Measurements from ENCODE around the gene ANGPT4.

The ANGPT4 gene

DNA sequence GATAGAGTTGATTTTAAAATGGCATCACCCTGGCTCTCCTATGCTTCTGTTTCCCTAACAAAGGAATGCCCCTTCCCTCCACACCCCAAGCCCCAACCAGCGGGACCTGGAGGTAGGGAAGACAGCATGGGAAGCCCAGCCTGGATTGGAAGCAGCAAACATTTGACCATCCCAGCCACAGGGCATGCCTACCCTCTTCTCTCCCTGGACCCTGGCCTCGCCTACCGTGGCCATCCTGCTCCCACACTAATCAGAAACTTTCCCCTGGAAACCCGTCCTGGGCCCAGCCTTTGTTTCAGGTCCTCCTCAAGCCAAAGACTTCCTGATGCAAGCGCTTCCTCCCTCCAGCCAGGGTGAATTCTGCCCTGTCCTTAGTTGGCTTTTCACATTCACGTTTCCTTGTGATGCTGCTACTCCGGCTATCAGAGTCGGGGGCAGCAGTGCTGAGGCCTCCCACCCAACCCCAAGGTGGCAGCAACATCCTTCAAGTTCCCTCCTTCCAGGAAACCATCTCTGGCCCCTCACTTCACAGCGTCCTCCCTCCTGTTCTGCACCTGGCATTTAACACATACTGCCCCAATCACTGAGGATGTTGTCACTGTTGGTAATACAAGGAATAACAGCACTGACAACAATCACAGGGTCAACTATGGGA is 18.2 kb upstream of the ANGPT4 start:
- DNase-seq = no peak

DNA sequence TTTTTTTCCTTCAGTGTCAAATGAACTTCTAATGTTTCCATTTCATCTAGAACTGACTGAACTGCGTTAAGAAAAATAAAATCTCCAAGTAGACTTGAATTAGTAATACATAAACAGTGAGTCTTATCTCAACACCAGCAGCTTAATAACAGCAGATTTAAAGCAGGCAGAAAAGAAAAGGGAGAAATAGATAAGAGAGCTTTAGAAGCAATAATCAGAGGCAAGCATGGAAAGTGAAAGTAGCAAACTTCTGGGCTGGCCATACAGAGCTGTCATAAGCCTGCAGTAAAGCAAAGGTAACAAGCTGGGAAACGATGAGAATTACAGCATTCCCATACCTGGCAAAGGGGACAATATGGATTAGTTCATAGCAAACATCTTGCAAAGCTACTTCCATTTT is 16.9 kb upstream of the ANGPT4 start:
- no peak for DNase-seq

DNA sequence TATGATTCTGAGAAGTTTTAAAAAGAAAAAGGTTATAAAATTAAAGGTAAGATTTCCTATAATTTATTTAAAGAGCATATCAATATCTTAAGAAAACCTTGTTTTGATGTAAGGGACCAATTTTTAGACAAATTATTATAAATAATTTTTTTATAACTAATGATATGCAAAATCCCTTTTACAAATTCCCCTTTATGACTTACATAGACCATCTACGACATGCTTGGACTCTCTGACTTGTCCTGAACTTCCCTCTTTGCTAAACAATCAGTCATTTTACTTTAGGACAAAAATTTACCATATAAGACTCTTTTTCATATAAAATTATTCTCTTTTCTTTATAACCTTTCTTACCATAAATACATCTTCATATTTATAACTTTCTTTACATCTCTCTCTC is 15.3 kb upstream of the ANGPT4 start:
- no peak for DNase-seq

DNA sequence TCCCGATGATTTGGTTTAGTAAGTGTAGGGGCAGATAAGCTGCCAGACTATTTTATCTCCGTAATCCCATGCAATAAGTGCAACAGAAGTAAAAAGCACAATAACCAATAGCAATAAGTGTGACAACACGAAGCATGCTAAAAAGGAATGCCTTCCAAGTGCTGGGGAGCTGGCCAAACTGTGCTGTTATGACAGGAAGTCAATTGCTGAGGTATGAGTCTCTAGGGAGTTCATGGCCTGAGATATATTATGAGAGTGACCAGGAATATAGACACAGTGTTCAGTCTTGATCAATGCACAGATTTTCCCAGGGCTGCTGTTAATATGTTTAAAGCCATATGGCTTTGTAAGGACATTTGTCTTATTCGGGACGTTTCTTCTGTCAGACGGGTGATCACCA is 10.5 kb upstream of the ANGPT4 start:
- DNase-seq = no peak

DNA sequence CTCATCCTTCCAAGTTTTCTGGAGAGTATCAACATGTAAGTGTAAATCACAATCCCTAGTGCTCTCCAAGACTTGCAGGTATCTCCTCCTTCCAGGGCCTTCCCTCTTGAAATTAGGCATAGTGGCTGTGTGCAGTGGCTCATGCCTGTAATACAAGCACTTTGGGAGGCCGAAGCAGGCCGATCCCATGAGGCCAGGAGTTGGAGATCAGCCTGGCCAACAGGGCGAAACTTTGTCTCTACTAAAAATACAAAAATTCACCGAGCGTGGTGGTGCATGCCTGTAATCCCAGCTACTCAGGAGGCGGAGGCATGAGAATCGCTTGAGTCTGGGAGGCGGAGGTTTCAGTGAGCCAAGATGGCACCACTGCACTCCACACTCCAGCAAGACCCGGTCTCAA is 9.4 kb upstream of the ANGPT4 start:
- DNase-seq = no peak

DNA sequence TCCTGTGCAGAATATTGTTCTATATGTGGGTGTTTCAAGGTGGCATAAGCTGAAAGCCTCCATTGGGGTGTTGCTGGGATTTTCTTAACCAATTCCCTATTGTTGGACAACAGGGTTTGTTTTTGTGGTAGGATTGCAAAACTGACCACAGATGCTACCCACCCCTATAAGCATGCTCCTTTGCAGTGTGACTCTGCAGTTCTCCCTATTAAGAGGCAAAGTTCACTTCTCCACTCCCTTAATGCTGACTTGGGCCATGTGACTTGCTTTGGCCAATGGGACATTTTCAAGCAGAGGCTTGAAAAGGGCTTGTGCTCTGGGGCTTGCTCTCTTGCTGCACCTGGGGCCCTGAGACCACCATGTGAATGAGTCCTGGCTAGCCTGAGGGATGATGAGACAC is 8.5 kb upstream of the ANGPT4 start:
- no peak for DNase-seq

DNA sequence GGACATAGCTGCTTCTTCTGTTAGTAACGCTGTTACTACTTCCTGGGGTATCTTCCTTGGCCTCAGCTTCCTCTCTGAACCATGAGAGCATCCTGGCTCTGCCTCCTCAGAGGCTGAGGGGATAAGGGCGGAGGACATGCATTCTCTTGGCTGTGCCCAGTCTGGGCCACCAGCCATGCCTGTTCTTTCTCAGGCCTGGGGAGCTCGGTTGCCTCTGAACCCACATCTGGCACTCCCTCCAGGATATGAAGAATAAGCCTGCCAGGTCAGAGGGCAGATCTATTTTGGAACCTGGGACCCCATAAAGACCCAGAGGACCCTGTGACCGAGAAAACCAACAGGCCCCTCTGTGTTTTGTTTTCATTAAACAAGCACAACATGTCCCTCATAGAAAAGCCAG is 6.6 kb upstream of the ANGPT4 start:
- DNase-seq = no peak

DNA sequence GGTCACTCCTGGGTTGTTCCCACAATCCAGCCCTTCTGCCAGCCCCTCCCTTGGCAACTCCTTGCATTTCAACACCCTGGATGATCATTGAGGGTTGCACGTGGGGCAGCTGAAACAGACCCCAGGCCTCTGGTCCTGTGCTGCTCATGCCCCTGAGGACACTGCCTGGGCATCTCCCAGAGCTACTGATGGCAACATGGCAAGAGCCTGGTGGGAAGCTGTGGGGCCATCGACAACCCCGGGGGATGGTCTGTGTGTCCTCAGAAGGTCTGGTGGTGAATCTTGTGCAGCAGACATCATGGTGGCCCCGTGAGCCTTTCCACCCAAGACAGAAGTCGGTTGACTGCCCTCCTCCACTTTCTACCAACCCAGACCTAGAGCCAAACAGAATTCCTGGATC is 4.9 kb upstream of the ANGPT4 start:
- no peak for DNase-seq

DNA sequence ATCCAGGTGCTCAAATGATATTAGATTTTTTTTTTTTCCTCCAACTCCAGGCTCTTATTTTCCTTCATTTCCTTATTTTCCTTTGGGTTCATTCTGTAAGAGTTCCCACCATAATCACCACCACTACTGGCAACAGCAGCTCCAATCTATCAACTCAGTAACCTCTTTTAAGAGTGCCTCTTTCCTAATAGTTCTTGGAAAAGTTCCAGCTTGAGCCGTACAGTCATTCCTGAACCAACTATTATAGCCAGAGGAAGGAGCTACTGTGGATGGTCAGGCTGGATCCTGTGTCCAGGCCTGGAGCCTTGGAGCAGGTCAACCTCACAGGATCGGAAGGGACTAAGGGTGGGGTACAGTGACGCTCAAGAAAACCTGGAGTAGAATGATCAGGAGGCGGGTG is 4.2 kb upstream of the ANGPT4 start:
- no peak for DNase-seq

DNA sequence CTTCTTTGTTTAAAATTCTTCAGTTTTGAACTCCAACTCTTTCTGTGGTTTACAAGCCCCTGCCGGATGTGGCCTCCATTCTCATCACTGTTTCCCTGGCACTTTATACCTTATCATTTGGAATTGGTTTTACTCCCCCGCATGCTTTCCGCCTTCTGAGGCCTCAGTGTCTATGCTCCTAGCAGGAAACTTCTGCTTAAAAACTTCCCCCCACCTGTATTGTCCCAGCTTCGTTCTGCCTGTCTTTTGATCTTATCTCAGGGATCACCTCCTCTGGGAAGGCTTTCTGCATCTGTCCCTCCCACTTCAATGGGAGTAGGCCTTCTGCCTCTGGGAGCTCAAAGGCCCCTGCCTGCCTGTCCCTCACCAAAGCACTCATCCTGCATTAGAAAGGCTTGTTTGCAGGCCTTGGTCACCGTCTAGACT is 3.4 kb upstream of the ANGPT4 start:
- no peak for DNase-seq

DNA sequence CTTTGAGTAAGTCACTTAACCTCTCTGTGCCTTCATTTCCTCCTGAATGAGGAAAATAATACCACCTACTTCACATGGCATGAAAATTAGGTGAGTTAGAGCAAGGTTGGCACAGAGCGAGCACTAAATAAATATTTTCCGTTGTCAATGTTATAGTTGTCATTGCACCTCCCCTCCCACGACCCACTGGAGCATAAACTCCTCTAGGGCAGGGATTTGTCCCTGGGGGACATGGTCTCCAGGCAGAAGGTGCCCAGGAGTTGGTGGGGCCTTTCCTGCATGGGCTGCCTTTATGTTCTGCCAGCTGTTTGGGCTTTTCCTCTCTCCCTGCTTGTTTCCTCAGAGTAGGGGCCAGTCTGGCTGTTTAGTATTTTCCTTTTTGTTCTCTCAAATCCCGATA is 1.3 kb upstream of the ANGPT4 start:
- DNase-seq = no peak

DNA sequence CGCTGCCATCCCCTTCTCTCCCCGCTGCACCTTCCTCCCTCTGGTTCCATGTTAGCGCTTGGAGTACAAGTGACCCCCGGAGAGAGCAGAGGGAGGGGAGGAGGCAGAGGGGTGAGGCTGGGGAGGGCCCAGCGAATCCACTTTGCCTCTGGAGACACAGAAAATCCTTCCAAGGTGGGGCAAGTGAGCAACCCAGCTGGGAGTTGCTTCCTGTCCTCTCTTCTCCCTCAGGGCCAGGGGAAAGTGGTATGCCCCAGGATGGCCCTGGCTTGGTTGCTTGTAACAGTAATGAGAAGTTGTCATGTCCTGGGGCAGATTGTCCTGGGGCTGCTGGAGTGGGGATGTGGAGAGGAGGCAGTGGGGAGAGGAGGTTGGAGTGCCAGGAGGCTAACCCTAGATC is 691 bp upstream of the ANGPT4 start:
- DNase-seq = no peak

DNA sequence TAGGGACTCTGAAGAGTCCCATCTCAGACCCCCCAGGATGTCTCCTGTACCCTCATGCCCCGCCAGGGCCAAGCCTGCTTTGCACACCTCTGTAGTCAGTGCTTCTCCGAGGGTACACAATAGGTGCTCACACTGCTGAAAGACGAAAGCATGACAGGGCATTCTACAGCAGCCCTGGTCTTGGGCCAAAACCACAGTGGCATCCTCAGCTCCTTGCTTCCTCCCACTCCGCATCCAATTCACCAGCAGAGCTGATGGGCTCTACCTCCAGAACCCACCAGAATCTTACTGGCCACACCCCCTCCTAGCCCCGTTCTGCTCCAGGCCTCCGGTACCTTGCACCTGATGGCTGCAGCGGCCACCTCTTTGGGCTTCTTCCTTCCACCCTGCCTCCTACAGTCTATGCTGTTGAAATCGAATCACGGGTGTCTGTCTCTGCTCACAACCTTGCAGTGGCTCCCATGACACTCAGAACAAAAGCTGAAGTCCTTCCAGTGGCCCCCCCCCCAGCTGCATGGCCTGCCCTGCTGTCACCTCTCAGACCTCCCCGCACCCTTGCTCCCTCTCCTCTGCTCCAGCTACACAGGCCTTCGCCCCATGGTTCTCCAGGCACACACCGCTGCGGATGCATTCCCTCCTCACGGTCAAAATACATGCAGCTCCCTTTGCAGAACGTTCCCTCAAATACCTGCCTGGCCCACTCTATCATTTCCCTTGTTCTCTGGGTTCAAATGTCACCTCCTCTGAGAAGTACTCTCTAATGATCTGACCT is 1.2 kb downstream of the ANGPT4 start:
- no peak for DNase-seq

DNA sequence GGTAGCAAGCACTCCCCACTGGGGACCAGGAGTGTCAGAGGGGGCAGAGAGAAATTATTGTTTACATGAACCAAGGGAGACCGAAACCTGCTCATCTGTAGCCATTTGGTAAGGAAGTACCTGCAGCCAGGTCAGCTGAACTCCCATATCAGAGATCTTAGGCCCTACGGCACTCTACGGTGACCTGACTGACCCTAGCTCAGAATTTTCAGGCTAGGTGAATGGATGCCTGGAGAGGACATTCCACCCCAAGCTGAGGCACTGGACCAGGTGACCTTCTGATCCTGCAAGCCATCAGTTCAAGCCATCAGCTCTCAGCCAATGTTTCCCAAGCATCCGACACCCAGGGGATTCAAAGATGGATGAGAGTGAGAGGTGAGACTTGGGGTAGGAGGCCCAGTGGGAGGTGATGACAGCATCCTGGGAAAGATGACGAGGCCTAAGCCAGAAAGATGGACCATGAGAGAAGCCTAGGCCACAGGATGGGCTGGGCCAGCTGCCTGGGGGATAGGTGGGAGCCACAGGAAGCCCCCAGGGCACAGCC is 2.8 kb downstream of the ANGPT4 start:
- DNase-seq = no peak

DNA sequence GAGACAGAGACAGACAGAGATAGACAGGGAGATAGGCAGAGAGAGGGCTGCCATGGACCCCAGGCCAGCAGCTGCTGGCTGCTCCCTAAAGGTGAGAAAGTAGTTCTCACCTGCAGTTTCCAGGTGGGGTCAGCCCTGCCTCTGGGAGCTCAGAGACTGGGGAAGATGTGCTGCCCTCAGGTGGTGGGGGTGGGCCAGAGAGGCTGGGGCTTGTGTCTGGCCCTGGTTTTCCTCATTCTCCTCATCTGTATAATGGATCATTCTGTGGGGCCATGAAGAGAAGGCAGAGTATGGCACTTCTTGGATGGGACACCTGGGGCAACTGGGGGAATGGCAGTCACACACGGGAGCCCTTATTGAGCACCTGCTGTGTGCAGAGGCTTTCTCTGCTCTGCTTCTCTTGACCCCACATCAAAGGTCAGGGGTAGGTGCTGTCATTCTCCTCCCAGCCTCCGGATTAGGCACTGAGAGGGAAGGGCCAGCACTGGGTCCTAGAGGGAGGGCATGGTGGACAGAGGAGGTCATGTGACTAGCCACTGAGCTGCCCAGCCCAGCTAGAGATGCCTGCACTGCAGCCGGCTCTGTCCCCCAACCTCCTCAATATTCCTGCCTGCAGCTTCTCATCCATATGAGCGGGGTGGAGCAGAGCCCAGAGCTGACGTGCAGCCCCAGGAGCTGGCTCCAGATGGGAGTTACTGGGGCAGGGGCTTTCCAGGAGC is 4.1 kb downstream of the ANGPT4 start:
- no peak for DNase-seq

DNA sequence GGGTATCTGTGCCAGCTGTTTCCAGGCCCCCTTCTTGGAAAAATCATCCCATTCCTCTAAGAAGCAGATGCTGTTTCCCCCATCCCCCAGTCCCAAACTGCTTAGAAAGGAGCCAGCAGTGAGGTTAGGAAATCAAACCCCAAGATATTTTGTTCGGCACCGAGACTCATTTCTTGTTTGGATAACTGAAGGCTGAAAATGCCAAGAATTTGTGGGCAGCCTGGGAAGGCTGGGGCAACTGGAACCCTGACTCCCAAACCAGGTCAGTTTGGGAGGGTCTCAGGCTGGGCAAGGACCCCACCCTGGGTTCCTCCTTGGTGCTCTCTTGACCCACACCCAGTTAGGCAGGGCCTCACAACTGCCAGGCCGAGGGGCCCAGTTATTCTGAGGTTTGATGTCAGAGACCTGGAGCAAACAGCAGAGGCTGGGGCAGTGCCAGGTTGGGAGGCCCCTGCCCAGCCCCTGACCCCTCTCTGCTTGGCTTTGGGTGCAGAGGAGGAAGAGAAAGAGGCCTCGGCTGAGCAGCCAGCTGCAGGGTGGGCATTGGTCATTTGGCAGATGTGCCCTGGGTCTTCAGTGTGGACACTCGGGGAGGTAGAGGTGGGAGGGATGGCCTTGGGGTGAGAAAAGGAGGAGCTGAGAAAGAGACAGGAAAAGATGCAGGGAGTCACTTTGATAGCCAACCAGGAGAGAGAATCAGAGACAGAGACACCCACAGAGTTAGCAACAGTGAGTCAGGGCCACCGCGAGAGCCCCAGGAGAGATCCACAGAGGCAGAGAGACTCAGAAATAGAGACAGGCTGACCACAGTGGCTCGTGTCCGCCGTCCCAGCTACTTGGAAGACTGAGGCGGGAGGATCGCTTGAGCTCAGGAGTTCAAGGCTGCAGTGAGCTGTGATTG is 5.0 kb downstream of the ANGPT4 start:
- no peak for DNase-seq

DNA sequence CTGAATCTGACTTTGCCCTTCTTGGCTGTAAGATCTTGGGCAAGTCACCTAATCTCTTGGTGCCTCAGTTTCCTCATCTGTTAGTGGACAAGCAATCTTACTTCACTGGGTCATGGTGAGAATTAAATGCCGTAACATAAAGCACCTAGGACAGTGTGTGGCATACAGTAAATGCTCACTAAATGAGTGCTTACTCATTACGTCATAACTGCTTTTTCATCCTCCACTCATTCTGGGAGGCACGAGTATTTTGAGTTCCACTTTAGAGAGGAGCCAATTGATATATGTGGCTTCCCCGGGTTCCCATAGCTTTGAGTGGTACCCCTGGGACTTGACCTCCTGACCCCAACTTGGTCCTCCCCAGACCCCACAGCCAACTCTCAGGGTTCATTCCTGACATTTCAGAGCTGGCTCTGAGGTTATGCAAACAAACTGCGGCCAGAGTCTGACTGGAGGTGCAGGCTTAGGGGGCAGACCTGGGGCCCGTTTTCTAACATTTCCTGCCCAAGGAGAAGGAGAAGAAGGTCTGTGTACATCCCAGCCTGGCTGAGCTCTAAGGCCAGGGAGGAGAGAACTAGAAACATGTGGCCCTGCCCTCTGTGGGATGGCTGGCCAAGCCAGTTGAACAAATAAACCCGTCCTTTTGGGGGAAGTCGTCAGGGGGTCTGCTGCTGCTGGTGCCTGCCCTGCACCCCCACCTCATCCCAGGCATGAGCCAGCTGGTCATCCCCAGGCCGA is 5.8 kb downstream of the ANGPT4 start:
- DNase-seq = no peak

DNA sequence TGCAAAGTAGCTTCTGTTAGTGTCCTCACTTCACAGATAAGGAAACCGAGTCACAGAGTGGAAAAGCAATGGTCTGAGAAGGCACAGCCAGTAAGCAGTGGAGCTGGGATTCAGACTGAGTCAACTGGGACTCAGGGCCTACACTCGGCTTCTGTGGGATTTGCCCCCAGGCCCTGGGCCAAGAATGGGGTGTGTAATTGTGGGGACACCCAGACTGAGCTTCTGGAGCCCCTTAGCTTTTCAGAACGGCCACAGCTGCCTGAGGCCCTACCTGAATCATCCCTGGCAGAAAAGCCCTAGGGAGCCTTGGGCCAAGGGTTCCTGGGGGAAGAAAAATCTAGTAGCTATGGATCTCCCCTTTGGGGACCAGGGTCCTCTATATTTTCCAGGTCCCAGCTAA is 6.5 kb downstream of the ANGPT4 start:
- no peak for DNase-seq

DNA sequence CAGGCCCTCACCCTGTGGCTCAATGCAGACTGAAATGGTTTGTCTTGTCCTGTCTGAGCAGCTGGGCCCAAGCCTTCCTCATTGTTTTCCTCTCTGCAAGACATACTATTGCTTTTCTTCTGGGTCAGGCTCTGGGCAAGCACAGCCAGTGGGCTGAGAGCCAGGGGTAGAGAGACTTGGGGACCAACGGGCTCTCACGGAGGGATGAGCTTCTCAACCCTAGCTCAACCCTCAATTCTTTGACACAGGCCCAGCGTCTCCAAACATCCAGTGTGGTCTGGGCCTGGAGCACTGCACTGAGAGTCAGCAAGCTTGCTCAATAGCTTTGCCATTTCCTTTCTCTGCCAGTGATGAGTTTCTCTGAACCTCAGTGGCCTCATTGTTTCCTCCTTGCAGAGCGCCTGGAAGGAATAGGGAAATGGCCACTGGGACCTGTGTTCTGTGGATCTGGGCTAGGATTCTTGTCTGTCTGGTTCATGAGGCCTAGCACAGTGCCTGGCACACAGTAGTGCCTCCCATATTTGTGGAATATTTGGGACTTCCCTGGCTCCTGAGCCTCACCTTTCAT is 9.3 kb downstream of the ANGPT4 start:
- no peak for DNase-seq

DNA sequence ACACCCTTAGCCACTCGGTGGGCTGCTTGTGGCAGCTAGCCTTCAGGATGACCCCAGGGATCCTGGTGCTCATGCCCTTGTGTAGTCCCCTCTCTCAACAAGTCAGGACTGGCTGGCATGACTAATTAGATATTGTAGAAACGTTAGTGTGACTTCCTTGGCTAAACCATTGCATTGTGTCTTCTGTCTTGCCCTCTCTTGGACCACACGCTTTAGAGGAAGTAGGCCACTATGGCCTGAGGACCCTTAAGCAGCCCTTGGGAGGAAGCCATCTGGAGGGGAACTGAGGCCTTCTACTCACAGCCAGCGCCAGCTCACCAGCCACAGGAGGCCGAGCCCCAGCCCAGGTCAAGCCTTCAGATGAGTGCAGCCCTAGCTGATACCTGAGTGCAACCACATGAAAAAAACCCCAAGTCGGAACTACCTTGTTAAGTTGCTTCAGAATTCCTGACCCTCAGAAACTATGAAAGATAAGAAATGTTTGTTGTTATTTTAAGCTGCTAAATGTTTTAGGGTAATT is 10.1 kb downstream of the ANGPT4 start:
- no peak for DNase-seq

DNA sequence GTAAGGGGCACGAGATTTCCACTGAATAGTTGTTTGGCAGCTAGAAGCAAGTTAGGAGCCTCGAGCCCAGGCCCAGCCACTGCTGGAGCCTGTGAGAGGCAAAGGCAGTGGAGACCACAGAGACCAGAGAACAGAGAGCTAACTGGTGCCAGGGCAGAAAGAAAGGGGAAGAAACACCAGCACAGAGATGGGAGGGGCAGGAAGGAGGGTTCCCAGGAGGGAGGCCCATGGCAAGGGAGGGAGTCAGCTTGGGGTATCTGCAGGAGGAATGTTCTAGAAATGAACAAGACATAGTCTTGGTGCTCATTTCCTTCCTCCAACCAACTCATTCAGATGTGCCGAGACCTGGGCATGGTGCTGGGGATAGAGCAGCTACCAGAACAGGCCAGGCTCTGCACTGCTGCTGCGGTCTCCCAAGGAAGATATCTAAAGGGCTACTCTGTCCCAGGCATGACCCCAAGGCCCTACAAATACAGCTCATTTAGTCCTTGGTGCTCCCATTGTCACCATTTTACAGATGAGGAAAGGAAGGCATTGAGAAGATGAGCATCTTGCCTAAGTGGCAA is 10.7 kb downstream of the ANGPT4 start:
- no peak for DNase-seq
